Occipital lobe (tissue), 2 donors: Measurements from ENCODE around the gene ZNF740. TPM values are rescaled to one million over a fixed set of nuclear protein-coding genes. Genes with fewer than 3 reads are reported as not detected.

Source experiments
- small RNA-seq: library from RNA; depleted of rRNA; stranded (forward); fragments of <200 nt; gene quantifications from one replicate; pipeline ENCODE3, GENCODE V24; 2014
- total RNA-seq: library from RNA; depleted of rRNA; stranded (reverse); fragments of >200 nt; gene quantifications from one replicate; pipeline ENCODE4 v1.2.3, GENCODE V29; 2014

ZNF740 gene
- total RNA-seq, 1 donor from 2014 or later = 19.7 TPM

Small RNA genes lying within 50 kb of the gene (small RNA-seq; reads per million reads assigned to genes)
- gene HIGD1AP1 (not detected), gene RNU6-333P (not detected)

Other genes with a start within 250 kb of the ZNF740 start
- 1.6 TPM for gene KRT18, start 231.6 kb upstream of the ZNF740 start, total RNA-seq
- 1,381 TPM for gene EIF4B, start 174.3 kb upstream of the ZNF740 start, total RNA-seq
- 11.1 TPM for gene TNS2, start 130.7 kb upstream of the ZNF740 start, total RNA-seq
- 29.6 TPM for gene SPRYD3, start 101.3 kb upstream of the ZNF740 start, total RNA-seq
- gene IGFBP6, start 83.1 kb upstream of the ZNF740 start, total RNA-seq = 6.2 TPM
- not detected for gene SOAT2, start 77.2 kb upstream of the ZNF740 start, total RNA-seq
- gene CSAD, start 203 bp downstream of the ZNF740 start, total RNA-seq = 26.0 TPM
- not detected for gene ITGB7, start 26.5 kb downstream of the ZNF740 start, total RNA-seq
- 7.6 TPM for gene RARG, start 51.5 kb downstream of the ZNF740 start, total RNA-seq
- 1.7 TPM for gene ESPL1, start 87.6 kb downstream of the ZNF740 start, total RNA-seq
- gene PFDN5, start 114.8 kb downstream of the ZNF740 start, total RNA-seq = 423 TPM
- 39.5 TPM for gene MYG1, start 119.0 kb downstream of the ZNF740 start, total RNA-seq
- gene AAAS, start 140.9 kb downstream of the ZNF740 start, total RNA-seq = 28.9 TPM
- gene SP7, start 155.6 kb downstream of the ZNF740 start, total RNA-seq = not detected
- 14.8 TPM for gene SP1, start 199.5 kb downstream of the ZNF740 start, total RNA-seq
- not detected for gene AMHR2, start 243.1 kb downstream of the ZNF740 start, total RNA-seq